ENCODE data around the gene RAPGEF5. TPM values are rescaled to one million over a fixed set of nuclear protein-coding genes. Genes with fewer than 3 reads are reported as not detected.

The RAPGEF5 gene
- total RNA-seq, 2 donors from 2014 or later = 7.4 to 29.8 TPM

DNA sequence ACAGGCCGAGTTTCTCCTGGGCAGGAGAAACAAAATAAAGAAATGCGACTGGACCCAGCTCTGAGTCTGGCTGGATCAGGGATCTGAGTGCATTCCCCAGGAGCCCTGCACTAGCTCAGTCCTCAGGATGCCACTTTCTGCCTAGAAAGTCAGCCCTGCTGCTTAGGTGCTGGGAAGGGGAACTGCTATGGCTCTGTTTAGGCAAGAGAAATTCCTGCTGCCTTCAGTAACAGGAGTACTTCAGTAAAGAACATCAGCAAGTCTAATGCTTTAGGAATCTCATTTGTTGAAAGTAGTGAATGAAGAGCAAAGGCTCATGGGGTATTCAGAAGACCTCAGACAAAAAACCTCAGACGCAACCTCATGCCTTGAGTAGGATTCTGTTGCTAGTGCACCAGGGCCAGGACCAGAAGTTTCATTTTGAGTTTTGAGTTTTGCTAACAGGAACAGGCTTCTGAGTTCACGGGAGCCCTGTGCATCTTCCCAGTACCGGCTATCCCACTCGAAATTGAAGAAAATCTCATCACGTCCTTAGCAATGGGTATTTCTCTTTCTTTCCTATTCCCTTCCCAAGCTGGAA lies 240.4 kb downstream of the RAPGEF5 start:
- Histone ChIP-seq H3K4me3 (no peak overlapping the region), H3K9me3 (no peaks in the 10 kb centered on the region), H3K27me3 (replicated peaks; ENCODE audit: insufficient read depth) (no peaks in the 10 kb centered on the region), H3K27ac (no peak overlapping the region), H3K4me1 (replicated peaks) (no peaks in the 10 kb centered on the region), H3K36me3 (no peaks in the 10 kb centered on the region)
- intact Hi-C loops (cut with DNase I) = no loop called here
- no peak for DNase-seq (ENCODE audit: low spot score)
- 94% methylated on average over 7 of the region's 7 CpGs for WGBS
- TF ChIP-seq POLR2AphosphoS5 (IDR thresholded peaks at IDR 0.05) = no peak
- TF ChIP-seq, protein P1, sequence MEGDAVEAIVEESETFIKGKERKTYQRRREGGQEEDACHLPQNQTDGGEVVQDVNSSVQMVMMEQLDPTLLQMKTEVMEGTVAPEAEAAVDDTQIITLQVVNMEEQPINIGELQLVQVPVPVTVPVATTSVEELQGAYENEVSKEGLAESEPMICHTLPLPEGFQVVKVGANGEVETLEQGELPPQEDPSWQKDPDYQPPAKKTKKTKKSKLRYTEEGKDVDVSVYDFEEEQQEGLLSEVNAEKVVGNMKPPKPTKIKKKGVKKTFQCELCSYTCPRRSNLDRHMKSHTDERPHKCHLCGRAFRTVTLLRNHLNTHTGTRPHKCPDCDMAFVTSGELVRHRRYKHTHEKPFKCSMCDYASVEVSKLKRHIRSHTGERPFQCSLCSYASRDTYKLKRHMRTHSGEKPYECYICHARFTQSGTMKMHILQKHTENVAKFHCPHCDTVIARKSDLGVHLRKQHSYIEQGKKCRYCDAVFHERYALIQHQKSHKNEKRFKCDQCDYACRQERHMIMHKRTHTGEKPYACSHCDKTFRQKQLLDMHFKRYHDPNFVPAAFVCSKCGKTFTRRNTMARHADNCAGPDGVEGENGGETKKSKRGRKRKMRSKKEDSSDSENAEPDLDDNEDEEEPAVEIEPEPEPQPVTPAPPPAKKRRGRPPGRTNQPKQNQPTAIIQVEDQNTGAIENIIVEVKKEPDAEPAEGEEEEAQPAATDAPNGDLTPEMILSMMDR (IDR thresholded peaks at IDR 0.05) = no peak
- TF ChIP-seq POLR2A (IDR thresholded peaks at IDR 0.05) = no peak

DNA sequence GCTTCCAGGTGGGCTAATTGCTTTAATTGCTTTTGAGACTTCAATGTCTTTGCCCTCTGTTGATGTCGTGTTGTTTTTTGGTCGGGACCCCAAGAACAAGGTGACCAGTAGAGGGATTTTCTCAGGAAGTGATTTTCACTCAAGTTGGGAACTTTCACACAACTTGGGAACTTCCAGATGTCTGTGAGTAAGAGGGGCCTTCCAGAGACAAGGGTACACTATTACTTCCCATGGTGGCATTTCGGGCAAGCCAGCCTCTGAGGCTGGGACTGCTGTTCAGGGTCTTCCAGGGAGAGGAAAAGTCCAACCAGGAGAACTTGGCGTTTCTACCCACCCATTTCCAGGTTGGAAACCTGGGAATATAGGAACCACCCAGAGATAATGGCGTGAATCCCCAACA lies 241.3 kb downstream of the RAPGEF5 start:
- WGBS = 92% methylated on average over 5 of the region's 5 CpGs
- H3K27me3 ChIP-seq (replicated peaks; ENCODE audit: insufficient read depth) = no peaks in the 10 kb centered on the region
- no peaks in the 10 kb centered on the region for H3K4me1 ChIP-seq (replicated peaks)
- H3K4me3 ChIP-seq = no peak overlapping the region
- H3K9me3 ChIP-seq = no peaks in the 10 kb centered on the region
- DNase-seq (ENCODE audit: low spot score) = no peak
- no peak overlapping the region for H3K27ac ChIP-seq
- intact Hi-C loops (cut with DNase I) = no loop called here
- H3K36me3 ChIP-seq = no peaks in the 10 kb centered on the region
- TF ChIP-seq POLR2AphosphoS5 (IDR thresholded peaks at IDR 0.05) (no peak), POLR2A (IDR thresholded peaks at IDR 0.05) (no peak)
- TF ChIP-seq, protein P1 (IDR thresholded peaks at IDR 0.05) = no peak

DNA sequence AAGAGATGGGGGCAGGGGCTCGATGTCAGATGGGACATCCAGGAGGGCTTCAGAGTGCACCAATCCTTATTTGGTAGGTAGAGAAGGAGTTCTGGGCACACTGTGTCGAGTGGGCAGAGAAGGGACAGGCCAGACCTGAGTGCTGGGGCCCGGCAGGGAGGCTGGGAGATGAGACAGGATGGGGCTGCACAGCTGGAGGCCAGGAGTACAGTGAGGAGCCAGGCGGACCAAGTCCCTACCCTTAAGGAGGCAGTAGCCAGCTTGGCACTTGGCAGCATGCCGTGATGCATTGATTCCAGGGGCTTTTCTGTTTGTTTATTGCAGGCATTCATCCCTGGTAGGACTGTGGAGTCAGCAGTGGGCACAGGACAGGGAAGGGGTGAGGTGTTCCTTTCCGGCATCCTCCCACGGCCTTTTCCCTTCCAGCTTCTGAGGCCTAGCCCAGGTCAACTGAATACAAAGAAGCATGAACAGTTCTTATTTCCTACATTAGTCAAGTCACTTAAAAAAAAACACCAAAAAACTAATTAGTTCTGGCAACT lies 242.4 kb downstream of the RAPGEF5 start:
- Histone ChIP-seq H3K27me3 (replicated peaks; ENCODE audit: insufficient read depth) (no peaks in the 10 kb centered on the region), H3K4me3 (no peak overlapping the region), H3K4me1 (replicated peaks) (no peaks in the 10 kb centered on the region), H3K9me3 (no peaks in the 10 kb centered on the region), H3K27ac (no peak overlapping the region), H3K36me3 (no peaks in the 10 kb centered on the region)
- no peak for DNase-seq (ENCODE audit: low spot score)
- TF ChIP-seq POLR2AphosphoS5 (IDR thresholded peaks at IDR 0.05) (no peak), POLR2A (IDR thresholded peaks at IDR 0.05) (no peak)
- TF ChIP-seq, protein P1 (IDR thresholded peaks at IDR 0.05) = no peak
- intact Hi-C loops (cut with DNase I) = no loop called here
- 75% methylated on average over 7 of the region's 7 CpGs for WGBS

DNA sequence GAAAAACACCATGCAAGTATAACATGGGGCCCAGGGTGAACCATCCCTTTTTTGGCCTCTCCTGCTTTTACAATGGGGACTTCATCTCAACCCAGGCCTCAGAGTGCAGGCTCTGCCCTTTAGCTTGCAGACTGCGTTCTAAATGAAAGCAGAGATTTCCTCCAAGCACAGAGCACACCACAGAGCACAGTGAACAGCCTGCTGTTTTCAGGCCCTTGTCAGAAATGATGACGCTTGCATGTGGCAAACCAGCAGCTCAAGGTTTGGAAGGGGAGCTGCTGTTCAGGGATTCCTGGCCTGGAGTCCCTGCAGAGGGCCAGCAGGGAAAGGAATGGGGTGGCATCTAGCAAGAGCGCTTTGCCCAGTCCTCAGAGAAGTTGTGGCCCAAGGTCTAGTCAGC lies 243.9 kb downstream of the RAPGEF5 start:
- 77% methylated on average over 3 of the region's 3 CpGs for WGBS
- Histone ChIP-seq H3K27ac (no peak overlapping the region), H3K27me3 (replicated peaks; ENCODE audit: insufficient read depth) (no peaks in the 10 kb centered on the region), H3K4me3 (no peak overlapping the region), H3K4me1 (replicated peaks) (no peaks in the 10 kb centered on the region), H3K36me3 (no peaks in the 10 kb centered on the region), H3K9me3 (no peaks in the 10 kb centered on the region)
- TF ChIP-seq, protein P1 (IDR thresholded peaks at IDR 0.05) = no peak
- TF ChIP-seq POLR2A (IDR thresholded peaks at IDR 0.05) (no peak), POLR2AphosphoS5 (IDR thresholded peaks at IDR 0.05) (no peak)
- intact Hi-C loops (cut with DNase I) = no loop called here
- no peak for DNase-seq (ENCODE audit: low spot score)

DNA sequence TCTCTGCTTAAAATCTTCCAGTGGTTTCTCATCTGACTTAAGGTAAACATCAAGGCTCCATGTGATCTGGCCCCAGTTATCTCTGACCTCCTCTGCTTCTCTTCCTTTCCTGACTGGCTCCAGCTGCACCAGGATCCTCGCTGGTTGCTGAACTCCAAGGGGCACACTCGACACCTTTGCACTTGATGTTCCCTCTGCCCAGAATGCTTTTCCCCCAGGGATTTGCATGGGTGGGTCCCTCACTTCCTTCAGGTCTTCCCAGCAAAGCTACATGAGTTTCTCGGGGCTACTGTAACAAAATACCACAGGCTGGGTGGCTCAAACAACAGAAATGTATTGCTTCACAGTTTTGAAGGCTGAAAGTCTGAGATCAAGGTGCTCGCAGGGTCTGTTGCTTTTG lies 245.3 kb downstream of the RAPGEF5 start:
- DNase-seq (ENCODE audit: low spot score) = no peak
- H3K27ac ChIP-seq = no peak overlapping the region
- no peaks in the 10 kb centered on the region for H3K9me3 ChIP-seq
- 85% methylated on average over 4 of the region's 4 CpGs for WGBS
- H3K4me3 ChIP-seq = no peak overlapping the region
- no peaks in the 10 kb centered on the region for H3K36me3 ChIP-seq
- no peaks in the 10 kb centered on the region for H3K27me3 ChIP-seq (replicated peaks; ENCODE audit: insufficient read depth)
- intact Hi-C loops (cut with DNase I) = loop anchor here (2.0 kb wide), 1 partner anchor 377 kb away; no protein-coding TSS in a partner anchor
- no peak for TF ChIP-seq POLR2A (IDR thresholded peaks at IDR 0.05)
- TF ChIP-seq, protein P1 (IDR thresholded peaks at IDR 0.05) = no peak
- TF ChIP-seq POLR2AphosphoS5 (IDR thresholded peaks at IDR 0.05) = no peak
- H3K4me1 ChIP-seq (replicated peaks) = no peaks in the 10 kb centered on the region
